Tibial nerve (tissue), 3 donors: Measurements from ENCODE around the gene SERINC5.

Experiments
- CTCF ChIP-seq, 5 experiments: fragments of 200-600 bp in 3 of 5; fragments of 450-650 bp in 2 of 5; sonication (generic) in 3 of 5; IDR thresholded peaks; one replicate each; pipeline ENCODE4 v1.5.1; 2016 to 2019; ENCODE audit warnings: antibody characterized with exemption in 5 of 5, mild to moderate bottlenecking in 3 of 5, moderate library complexity in 2 of 5
- POLR2A ChIP-seq, 2 donors: fragments of 450-650 bp; IDR thresholded peaks; one replicate each; pipeline ENCODE4 v1.6.1; 2017; ENCODE audit warnings: antibody characterized with exemption in 2 of 2, mild to moderate bottlenecking in 2 of 2, moderate library complexity in 2 of 2

DNA sequence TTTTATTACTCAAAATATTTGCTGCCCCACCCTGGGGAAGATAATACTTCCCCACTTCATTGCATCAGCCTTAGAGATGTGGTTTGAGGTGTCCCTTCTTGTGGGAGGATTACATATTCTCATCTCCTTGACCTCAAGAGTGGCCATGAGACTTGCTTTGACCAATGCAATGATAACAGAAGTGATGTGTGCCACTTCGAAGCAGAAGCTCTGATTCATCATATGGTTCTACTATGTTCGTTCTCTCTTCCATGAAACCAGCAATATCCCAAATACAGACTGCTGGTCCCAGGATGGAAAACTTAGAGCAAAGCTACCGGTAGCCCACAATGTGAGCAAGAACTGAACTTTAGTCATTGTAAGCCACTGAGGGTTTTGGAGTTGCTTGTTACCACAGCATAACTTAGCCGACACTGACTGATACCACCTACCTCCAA lies 128.7 kb downstream of the SERINC5 start:
- TF ChIP-seq POLR2A (IDR thresholded peaks at IDR 0.05) (no peak), CTCF (IDR thresholded peaks at IDR 0.05) (no peak)
